A549 (cell line): ENCODE measurements around the gene GDF10. TPM values are rescaled to one million over a fixed set of nuclear protein-coding genes. Genes with fewer than 3 reads are reported as not detected.

Source experiments
- ATAC-seq, 2 experiments: fragments of 200-7000 bp in 1 of 2; fragments of >200 bp in 1 of 2; cut with Nextera tagmentation in 1 of 2; cut with Tn5 transposase in 1 of 2; 3 replicates each; pipeline versions ENCODE4 v1.8.0 to v1.9.1; 2018 to 2020; ENCODE audit warnings: mild to moderate bottlenecking in 1 of 2, moderate library complexity in 1 of 2
- CTCF ChIA-PET: fragments of 300-600 bp; sonication (Branson Sonifier 250); formaldehyde crosslinking; extraction: SDS; loops from one replicate; lab custom pipeline; 2021; ENCODE audit warnings: antibody characterized with exemption, inconsistent platforms; lab: Yijun Ruan, JAX
- POLR2A ChIA-PET: fragments of 350-600 bp; formaldehyde crosslinking; extraction: SDS; loops from one replicate; lab custom pipeline; 2021; ENCODE audit warnings: antibody characterized with exemption, inconsistent platforms; lab: Yijun Ruan, JAX
- DNase-seq, 2 experiments: peaks; one replicate each; pipeline versions ENCODE4 v3.0.0 to v3.0.0-alpha.2; 2011 to 2016; ENCODE audit warnings: low read depth in 1 of 2, low spot score in 1 of 2
- FAIRE-seq: peaks from 2 replicates; lab custom pipeline; 2011; peaks lifted over from hg19 to GRCh38; lab: Jason Lieb, UNC
- H3K27ac ChIP-seq, 2 experiments: fragments of >200 bp; sonication (Bioruptor Twin); formaldehyde crosslinking; 3 replicates each; pipeline ENCODE4 v1.5.1; 2016 to 2017
- H3K4me1 ChIP-seq: fragments of >200 bp; sonication (Bioruptor Twin); formaldehyde crosslinking; 3 replicates; pipeline ENCODE4 v1.6.1; 2016
- H3K4me2 ChIP-seq: fragments of >200 bp; sonication (Bioruptor Twin); formaldehyde crosslinking; 3 replicates; pipeline ENCODE4 v1.6.1; 2016
- H3K4me3 ChIP-seq: fragments of >200 bp; sonication (Bioruptor Twin); formaldehyde crosslinking; 3 replicates; pipeline ENCODE4 v1.5.1; 2016
- H3K9me3 ChIP-seq: fragments of >200 bp; sonication (Bioruptor Twin); formaldehyde crosslinking; 3 replicates; pipeline ENCODE4 v1.6.1; 2016
- BHLHE40 ChIP-seq: IDR thresholded peaks from 2 replicates; pipeline ENCODE4 v1.6.1; 2012; ENCODE audit warnings: low read depth, low read length, inconsistent platforms
- CBX2 ChIP-seq: fragments of 200-600 bp; sonication (generic); IDR thresholded peaks from 2 replicates; pipeline ENCODE4 v1.6.1; 2016; ENCODE audit warnings: low read depth, mild to moderate bottlenecking, borderline replicate concordance
- CBX8 ChIP-seq: fragments of 200-600 bp; sonication (generic); IDR thresholded peaks from 2 replicates; pipeline ENCODE4 v1.6.1; 2016
- CEBPB ChIP-seq, 2 experiments: fragments of >200 bp in 1 of 2; sonication (Bioruptor Twin) in 1 of 2; formaldehyde crosslinking in 1 of 2; IDR thresholded peaks; 2 replicates each; pipeline ENCODE4 v1.6.1; 2012 to 2016
- EHMT2 ChIP-seq: fragments of 200-600 bp; sonication (generic); IDR thresholded peaks from 2 replicates; pipeline ENCODE4 v1.6.1; 2016; ENCODE audit warnings: antibody characterized with exemption, low read depth, mild to moderate bottlenecking, moderate library complexity
- ESRRA ChIP-seq: fragments of 150-350 bp; IDR thresholded peaks from 2 replicates; pipeline ENCODE4 v1.6.1; 2014; ENCODE audit warnings: mild to moderate bottlenecking, low read length, borderline replicate concordance
- FOXS1 ChIP-seq: fragments of 250-450 bp; sonication (Bioruptor Pico); IDR thresholded peaks from 2 replicates; pipeline ENCODE4 v1.5.0; 2020; ENCODE audit warnings: mild to moderate bottlenecking, moderate library complexity
- HDAC2 ChIP-seq: fragments of 200-600 bp; sonication (generic); IDR thresholded peaks from 2 replicates; pipeline ENCODE4 v1.6.1; 2016
- JUN ChIP-seq, 2 experiments: fragments of >200 bp; sonication (Bioruptor Twin); formaldehyde crosslinking; IDR thresholded peaks; 2 replicates in 1 of 2; 3 replicates in 1 of 2; pipeline ENCODE4 v1.6.1; 2016 to 2017
- MAFK ChIP-seq: fragments of 450-650 bp; IDR thresholded peaks from 2 replicates; pipeline ENCODE4 v1.6.1; 2014; ENCODE audit not compliant: partially characterized antibody
- MYC ChIP-seq: IDR thresholded peaks from 2 replicates; pipeline ENCODE4 v1.6.1; 2012; ENCODE audit warnings: mild to moderate bottlenecking, inconsistent platforms, low read length, improper control_type of control experiment, borderline replicate concordance
- RARB ChIP-seq: fragments of 250-450 bp; sonication (Bioruptor Pico); IDR thresholded peaks from 2 replicates; pipeline ENCODE4 v1.8.0; 2021; ENCODE audit warnings: mild to moderate bottlenecking, moderate library complexity
- WGBS: methylation state at CpG from one replicate; pipeline ENCODE4 v1.1.6; 2017; ENCODE audit errors: missing lambda C conversion rate; 5-methylcytosine and 5-hydroxymethylcytosine counted together
- polyA plus RNA-seq, 4 experiments: library from polyadenylated mRNA; depleted of rRNA in 3 of 4; stranded (reverse); fragments of >200 nt; fragmentation: RNase III in 1 of 4; extraction: RNeasy Plus Mini Kit Qiagen cat#74134 plus additional on column Dnase treatment in 1 of 4; gene quantifications; 2 replicates in 3 of 4; 3 replicates in 1 of 4; pipeline ENCODE4 v1.2.3, GENCODE V29; 2011 to 2017
- TF ChIP-seq, protein P1 (sequence below): fragments of >200 bp; sonication (Bioruptor Twin); formaldehyde crosslinking; IDR thresholded peaks from 3 replicates; pipeline ENCODE4 v1.5.1; 2016
- TF ChIP-seq, protein P2 (sequence below): fragments of >200 bp; sonication (Bioruptor Twin); formaldehyde crosslinking; IDR thresholded peaks from 3 replicates; pipeline ENCODE4 v1.6.1; 2016
- TF ChIP-seq, protein P3 (sequence below): fragments of >200 bp; sonication (Bioruptor Twin); formaldehyde crosslinking; IDR thresholded peaks from 2 replicates; pipeline ENCODE4 v1.6.1; 2016
- TF ChIP-seq, protein P4 (sequence below): fragments of 150-350 bp; IDR thresholded peaks from 2 replicates; pipeline ENCODE4 v1.6.1; 2014; ENCODE audit warnings: low read depth, mild to moderate bottlenecking, low read length
- TF ChIP-seq, protein P5 (sequence below): fragments of 200-600 bp; sonication (generic); IDR thresholded peaks from 2 replicates; pipeline ENCODE4 v1.6.1; 2016; ENCODE audit warnings: antibody characterized with exemption, mild to moderate bottlenecking, moderate library complexity
- TF ChIP-seq, protein P6 (sequence below): IDR thresholded peaks from 2 replicates; pipeline ENCODE4 v1.6.1; 2012; ENCODE audit warnings: low read depth, borderline replicate concordance

The GDF10 gene
- polyA plus RNA-seq, 2 of the 4 experiments (the other 2 are of a cell fraction) = 0.10 TPM; not detected in 1

DNA sequence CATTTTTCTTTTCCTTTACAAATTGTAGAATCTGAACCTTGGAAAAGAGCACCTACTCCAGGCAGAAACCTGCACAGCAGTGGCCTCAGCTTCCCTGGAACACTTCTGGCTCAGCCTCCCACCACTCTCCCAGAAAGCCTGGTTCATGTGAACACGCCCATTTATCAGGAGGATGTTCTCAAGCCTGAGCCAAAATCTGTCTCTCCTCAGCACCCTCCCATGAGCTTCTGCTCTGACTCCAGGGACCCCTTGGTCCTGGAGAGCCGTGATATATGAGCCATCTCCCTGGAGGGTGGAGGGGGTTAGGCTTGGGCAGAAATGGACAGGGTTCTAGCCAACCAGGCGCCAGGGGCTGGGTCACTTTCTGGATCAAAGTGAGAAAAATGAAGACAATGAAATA lies 32.4 kb downstream of the GDF10 start:
- DNase-seq = no peak
- Histone ChIP-seq H3K27ac (no peak overlapping the region), H3K9me3 (no peaks in the 10 kb centered on the region), H3K4me1 (peaks cover 6% of the 10 kb centered on the region; the same call in 1 of the 3 replicates), H3K4me3 (no peak overlapping the region), H3K4me2 (no peak overlapping the region)
- POLR2A ChIA-PET = no interaction called here
- FAIRE-seq = no peak
- TF ChIP-seq BHLHE40 (no peak), FOXS1 (no peak), JUN (IDR thresholded peaks at IDR 0.05) (no peak), EHMT2 (no peak), MAFK (no peak), CBX8 (no peak), RARB (no peak), CBX2 (no peak), MYC (no peak), HDAC2 (no peak), CEBPB (IDR thresholded peaks at IDR 0.05) (no peak), ESRRA (no peak)
- TF ChIP-seq, protein P1, sequence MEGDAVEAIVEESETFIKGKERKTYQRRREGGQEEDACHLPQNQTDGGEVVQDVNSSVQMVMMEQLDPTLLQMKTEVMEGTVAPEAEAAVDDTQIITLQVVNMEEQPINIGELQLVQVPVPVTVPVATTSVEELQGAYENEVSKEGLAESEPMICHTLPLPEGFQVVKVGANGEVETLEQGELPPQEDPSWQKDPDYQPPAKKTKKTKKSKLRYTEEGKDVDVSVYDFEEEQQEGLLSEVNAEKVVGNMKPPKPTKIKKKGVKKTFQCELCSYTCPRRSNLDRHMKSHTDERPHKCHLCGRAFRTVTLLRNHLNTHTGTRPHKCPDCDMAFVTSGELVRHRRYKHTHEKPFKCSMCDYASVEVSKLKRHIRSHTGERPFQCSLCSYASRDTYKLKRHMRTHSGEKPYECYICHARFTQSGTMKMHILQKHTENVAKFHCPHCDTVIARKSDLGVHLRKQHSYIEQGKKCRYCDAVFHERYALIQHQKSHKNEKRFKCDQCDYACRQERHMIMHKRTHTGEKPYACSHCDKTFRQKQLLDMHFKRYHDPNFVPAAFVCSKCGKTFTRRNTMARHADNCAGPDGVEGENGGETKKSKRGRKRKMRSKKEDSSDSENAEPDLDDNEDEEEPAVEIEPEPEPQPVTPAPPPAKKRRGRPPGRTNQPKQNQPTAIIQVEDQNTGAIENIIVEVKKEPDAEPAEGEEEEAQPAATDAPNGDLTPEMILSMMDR = no peak
- TF ChIP-seq, protein P2, sequence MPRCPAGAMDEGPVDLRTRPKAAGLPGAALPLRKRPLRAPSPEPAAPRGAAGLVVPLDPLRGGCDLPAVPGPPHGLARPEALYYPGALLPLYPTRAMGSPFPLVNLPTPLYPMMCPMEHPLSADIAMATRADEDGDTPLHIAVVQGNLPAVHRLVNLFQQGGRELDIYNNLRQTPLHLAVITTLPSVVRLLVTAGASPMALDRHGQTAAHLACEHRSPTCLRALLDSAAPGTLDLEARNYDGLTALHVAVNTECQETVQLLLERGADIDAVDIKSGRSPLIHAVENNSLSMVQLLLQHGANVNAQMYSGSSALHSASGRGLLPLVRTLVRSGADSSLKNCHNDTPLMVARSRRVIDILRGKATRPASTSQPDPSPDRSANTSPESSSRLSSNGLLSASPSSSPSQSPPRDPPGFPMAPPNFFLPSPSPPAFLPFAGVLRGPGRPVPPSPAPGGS = no peak
- TF ChIP-seq, protein P3, sequence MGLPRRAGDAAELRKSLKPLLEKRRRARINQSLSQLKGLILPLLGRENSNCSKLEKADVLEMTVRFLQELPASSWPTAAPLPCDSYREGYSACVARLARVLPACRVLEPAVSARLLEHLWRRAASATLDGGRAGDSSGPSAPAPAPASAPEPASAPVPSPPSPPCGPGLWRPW = no peak
- TF ChIP-seq, protein P4, sequence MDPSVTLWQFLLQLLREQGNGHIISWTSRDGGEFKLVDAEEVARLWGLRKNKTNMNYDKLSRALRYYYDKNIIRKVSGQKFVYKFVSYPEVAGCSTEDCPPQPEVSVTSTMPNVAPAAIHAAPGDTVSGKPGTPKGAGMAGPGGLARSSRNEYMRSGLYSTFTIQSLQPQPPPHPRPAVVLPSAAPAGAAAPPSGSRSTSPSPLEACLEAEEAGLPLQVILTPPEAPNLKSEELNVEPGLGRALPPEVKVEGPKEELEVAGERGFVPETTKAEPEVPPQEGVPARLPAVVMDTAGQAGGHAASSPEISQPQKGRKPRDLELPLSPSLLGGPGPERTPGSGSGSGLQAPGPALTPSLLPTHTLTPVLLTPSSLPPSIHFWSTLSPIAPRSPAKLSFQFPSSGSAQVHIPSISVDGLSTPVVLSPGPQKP = no peak
- TF ChIP-seq, protein P5, sequence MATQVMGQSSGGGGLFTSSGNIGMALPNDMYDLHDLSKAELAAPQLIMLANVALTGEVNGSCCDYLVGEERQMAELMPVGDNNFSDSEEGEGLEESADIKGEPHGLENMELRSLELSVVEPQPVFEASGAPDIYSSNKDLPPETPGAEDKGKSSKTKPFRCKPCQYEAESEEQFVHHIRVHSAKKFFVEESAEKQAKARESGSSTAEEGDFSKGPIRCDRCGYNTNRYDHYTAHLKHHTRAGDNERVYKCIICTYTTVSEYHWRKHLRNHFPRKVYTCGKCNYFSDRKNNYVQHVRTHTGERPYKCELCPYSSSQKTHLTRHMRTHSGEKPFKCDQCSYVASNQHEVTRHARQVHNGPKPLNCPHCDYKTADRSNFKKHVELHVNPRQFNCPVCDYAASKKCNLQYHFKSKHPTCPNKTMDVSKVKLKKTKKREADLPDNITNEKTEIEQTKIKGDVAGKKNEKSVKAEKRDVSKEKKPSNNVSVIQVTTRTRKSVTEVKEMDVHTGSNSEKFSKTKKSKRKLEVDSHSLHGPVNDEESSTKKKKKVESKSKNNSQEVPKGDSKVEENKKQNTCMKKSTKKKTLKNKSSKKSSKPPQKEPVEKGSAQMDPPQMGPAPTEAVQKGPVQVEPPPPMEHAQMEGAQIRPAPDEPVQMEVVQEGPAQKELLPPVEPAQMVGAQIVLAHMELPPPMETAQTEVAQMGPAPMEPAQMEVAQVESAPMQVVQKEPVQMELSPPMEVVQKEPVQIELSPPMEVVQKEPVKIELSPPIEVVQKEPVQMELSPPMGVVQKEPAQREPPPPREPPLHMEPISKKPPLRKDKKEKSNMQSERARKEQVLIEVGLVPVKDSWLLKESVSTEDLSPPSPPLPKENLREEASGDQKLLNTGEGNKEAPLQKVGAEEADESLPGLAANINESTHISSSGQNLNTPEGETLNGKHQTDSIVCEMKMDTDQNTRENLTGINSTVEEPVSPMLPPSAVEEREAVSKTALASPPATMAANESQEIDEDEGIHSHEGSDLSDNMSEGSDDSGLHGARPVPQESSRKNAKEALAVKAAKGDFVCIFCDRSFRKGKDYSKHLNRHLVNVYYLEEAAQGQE = no peak
- TF ChIP-seq, protein P6, sequence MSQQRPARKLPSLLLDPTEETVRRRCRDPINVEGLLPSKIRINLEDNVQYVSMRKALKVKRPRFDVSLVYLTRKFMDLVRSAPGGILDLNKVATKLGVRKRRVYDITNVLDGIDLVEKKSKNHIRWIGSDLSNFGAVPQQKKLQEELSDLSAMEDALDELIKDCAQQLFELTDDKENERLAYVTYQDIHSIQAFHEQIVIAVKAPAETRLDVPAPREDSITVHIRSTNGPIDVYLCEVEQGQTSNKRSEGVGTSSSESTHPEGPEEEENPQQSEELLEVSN = no peak
- no peak for ATAC-seq
- WGBS = 44% methylated on average over 2 of the region's 3 CpGs
- CTCF ChIA-PET = interaction anchor here (1.0 to 3.2 kb wide), 5 partner anchors 8 to 308 kb away, joined by 3 to 11 read pairs (median 4); no protein-coding TSS in a partner anchor

DNA sequence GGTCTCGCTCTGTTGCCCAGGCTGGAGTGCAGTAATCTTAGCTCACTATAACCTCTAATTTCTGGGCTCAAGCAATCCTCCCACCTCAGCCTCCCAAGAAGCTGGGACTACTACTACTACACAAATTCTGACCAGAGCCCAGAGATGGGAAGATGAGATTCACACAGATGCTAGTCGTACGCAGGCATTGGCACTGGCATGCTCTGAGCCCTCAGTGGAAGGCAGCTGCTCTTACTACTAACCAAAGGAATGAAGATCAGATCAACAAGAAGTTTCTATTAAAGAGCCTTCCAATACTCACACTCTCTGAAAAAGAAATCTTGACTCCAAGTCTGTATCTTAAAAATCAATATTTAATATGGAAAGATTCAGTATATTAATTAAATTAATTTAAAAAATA lies 32.9 kb downstream of the GDF10 start:
- DNase-seq = no peak
- TF ChIP-seq, protein P3 = no peak
- Histone ChIP-seq H3K27ac (no peak overlapping the region), H3K9me3 (no peaks in the 10 kb centered on the region), H3K4me2 (no peak overlapping the region), H3K4me3 (no peak overlapping the region), H3K4me1 (peaks cover 6% of the 10 kb centered on the region; the same call in 1 of the 3 replicates)
- WGBS = 85% methylated on average over 3 of the region's 3 CpGs
- no peak for ATAC-seq
- ChIA-PET POLR2A (no interaction called here), CTCF (interaction anchor here (1.0 to 3.2 kb wide), 5 partner anchors 7 to 309 kb away, joined by 3 to 11 read pairs (median 4); no protein-coding TSS in a partner anchor)
- no peak for FAIRE-seq
